Ammon's horn (tissue), 1 donor: Measurements from ENCODE around the gene TSPY3.
"Not testable (repeated sequence)": the region's sequence is repeated elsewhere in the genome, so short reads cannot be mapped to it uniquely, and the experiment has no call there.

Experiments
- DNase-seq: peaks from one replicate; pipeline ENCODE4 v3.0.0-alpha.2; 2016; ENCODE audit warnings: low spot score

The TSPY3 gene, protein sequence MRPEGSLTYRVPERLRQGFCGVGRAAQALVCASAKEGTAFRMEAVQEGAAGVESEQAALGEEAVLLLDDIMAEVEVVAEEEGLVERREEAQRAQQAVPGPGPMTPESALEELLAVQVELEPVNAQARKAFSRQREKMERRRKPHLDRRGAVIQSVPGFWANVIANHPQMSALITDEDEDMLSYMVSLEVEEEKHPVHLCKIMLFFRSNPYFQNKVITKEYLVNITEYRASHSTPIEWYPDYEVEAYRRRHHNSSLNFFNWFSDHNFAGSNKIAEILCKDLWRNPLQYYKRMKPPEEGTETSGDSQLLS

DNA sequence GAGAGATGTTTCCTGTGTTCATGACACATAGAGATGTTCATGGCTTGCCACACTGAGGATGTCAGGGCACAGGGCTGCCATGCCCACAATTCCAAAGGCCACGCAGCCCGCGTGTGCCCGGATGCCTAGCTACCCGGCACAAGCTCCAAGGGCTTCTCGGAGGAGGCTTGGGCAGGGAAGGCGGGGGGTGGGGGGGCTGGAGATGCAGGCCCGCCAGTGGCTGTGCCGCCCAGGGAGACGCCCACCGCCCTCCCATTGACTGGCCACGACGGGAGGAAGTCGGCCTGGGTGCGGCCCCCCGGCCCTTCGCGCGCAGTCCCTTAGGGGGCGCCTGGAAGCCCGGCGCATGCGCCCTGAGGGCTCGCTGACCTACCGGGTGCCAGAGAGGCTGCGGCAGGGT is at the start of gene TSPY3:
Gene TSPY3 (plus strand): TSS at position 301 of the 400 bp plus-strand sequence. CDS start 46 bp downstream, at position 347.
- not testable (repeated sequence) for DNase-seq

DNA sequence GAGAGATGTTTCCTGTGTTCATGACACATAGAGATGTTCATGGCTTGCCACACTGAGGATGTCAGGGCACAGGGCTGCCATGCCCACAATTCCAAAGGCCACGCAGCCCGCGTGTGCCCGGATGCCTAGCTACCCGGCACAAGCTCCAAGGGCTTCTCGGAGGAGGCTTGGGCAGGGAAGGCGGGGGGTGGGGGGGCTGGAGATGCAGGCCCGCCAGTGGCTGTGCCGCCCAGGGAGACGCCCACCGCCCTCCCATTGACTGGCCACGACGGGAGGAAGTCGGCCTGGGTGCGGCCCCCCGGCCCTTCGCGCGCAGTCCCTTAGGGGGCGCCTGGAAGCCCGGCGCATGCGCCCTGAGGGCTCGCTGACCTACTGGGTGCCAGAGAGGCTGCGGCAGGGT is 40.7 kb upstream of the TSPY3 start, which contains the start of gene TSPY8:
Gene TSPY8 (plus strand): TSS at position 301 of the 400 bp plus-strand sequence. CDS start 46 bp downstream, at position 347.
- DNase-seq, result not testable (repeated sequence)

DNA sequence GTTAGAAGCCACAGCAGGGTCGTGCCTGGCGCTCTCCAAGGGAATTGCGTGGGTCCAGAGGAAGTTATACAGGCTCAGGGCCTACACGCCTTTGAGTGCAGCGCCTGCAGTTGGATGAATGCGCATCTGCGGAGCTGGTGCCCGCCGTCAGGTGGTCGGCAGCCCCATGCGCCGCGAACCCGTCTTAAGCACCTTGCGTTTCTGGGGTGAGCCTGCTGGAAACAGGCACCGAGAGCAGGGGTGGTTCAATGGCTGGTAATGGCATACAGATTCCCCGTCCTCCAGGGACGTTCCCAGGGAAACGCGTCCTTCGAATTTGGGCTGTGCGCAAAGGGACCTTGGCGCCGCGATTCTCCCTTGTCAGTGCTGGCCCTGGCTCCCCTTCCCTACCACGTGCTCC is 1.7 kb upstream of the TSPY3 start:
- not testable (repeated sequence) for DNase-seq
